GM19193 (cell line): ENCODE measurements around the gene ARMC7.

ENCODE experiments used
- POLR2A ChIP-seq: IDR thresholded peaks from 4 replicates; pipeline ENCODE4 v1.6.1; 2011; ENCODE audit not compliant: insufficient read depth, insufficient read length; ENCODE audit errors: extremely low read depth

Gene ARMC7

DNA sequence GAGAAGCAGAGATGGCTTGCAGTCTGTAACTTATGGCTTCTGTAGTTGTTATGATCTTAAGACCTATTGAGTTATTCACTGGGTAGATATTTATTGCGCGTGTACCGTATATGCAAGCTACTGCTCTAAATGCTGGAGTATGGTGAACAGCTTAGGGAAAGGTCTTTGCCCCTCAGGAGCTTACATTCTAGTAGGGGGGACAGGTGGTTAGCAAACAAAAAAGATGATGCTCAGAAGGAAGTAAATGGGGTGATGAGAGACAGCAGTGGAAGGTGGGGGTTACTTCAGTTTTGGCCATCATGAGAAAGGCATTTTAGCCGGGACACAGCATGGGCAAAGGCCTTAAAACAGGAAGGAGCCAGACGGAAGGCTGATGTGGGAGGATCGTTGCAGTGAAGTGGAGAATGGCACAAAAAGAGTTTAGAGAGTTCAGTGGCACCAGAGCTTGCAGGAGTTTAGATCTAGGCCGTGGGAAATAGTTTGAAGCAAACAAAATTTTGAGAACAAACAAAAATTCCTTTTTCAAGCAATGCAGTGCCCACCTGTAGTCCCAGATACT lies 2.1 kb downstream of the ARMC7 start:
- TF ChIP-seq POLR2A: no peak

DNA sequence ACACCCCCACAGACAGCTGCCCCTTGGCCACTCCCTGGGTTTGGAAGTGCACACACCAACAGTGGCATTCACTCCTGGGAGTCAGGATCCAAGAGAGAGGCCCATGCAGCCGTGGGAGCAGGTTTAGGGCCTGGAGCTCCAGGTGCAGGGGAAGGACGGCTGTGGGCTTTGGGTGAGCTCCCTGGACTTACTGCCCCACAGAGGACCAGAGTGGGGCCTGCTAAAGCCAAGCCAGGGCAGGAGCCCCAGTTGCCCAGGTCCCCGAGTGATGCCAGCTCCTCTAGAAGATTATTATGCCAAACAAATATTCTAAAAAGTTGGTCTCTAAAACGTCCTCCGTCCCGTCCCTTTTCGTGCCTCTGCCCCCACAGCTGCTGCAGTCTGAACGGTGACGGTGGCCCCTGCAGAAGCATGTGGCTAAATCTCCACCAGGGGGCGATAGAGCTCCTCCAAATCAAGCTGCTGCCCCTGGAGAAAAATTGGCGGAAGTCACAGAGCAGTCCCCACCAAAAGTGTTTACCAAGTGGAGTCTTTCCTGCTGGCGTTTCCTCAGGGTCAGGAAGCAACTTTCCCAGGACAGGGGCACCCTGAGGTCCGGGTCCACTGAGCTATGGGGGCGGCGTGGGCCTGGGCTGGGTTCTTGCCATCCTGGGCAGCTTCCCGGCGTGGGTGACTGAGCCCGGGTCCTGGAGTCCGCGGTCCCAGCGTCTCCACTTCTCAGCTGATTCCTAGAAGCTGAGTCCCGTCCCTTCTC lies 4.2 kb downstream of the ARMC7 start:
- TF ChIP-seq POLR2A: no peak

DNA sequence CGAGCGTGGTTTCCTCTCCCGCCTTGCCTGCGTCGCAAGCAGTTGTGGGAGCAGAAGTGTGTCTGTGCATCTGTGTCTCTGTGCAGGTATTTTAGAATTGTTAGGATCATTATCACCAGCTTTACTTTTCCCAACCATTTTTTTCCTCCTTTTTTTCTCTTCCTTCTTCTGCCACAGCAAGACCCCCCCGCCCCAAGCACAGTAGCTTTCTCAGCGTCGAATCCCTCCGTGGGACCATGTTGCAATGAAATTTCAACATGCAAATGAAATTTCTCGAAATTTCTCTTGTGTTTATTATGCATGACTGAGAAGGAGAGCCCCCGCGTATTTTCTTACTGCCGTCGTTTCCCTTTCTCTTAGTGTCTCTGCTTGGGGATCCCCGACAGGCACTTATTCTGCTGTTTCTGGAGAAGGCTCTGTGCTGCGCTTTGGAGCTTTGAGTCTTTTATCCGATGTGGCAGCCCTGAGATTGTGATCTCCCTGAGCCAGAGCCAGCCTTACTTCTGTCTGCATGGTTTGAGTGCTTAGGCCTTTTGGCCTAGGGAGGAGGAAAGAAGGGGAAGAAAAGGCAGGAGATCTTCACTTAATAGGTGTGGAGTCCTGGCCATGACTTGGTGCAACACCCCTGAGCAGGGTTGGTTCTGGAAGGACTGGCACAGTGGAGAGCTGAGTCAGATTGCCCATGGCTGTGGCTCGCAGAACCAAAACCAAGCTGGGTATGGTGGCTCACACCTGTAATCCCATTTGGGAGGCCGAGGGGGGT lies 5.0 kb downstream of the ARMC7 start:
- TF ChIP-seq POLR2A: no peak

DNA sequence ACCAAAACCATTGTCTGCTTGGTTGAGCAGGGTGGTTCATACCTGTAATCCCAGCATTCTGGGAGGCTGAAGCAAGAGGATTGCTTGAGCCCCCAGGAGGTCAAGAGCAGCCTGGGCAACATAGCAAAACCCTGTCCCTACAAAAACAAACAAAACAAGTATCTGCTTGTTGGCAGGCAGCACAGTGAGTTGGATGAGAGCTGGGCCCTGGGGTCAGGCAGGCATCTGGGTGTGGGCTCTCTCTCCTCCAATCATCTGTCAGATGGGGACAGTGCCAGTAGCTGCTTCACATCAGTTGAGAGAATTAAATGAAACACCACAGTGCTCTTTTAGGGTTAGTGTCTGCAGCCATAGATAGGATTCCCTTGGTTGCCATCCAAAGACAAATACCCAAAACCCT lies 5.8 kb downstream of the ARMC7 start:
- TF ChIP-seq POLR2A: no peak

- no peak for TF ChIP-seq POLR2A
These were observed 7.0 kb downstream of the ARMC7 start for GRCh38 chr17:75116737-75117136.

DNA sequence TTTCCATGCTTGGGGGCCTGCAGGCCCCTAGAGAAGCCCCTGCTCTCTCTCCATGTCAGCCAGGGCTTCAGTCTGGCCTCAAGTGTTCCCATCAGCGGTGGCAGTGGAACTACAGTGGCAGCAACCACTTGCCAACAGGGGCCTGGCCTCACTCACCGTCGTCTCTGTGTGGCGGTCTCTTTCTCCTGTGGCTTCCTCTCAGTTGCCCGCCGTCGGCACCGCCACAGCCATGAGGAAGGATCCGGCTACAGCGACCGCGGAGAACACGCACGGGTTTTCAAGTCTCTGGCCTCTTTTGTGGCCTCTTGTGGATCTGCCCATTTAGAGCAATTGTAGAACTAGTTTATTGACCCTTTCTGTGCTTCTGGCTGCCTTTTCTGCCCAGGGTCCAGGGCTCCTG lies 8.5 kb downstream of the ARMC7 start:
- TF ChIP-seq POLR2A: no peak

- TF ChIP-seq POLR2A: no peak
These were observed 14.5 kb downstream of the ARMC7 start for GRCh38 chr17:75124041-75124818.

- no peak for TF ChIP-seq POLR2A
These were observed 15.0 kb downstream of the ARMC7 start for GRCh38 chr17:75124819-75125162.

GRCh38 chr17:75125984-75126383 lies 16.2 kb downstream of the ARMC7 start:
- peak; percentile 14 for TF ChIP-seq POLR2A

GRCh38 chr17:75126954-75127353 lies 17.2 kb downstream of the ARMC7 start:
- no peak for TF ChIP-seq POLR2A

GRCh38 chr17:75128694-75129505 lies 19.1 kb downstream of the ARMC7 start:
- TF ChIP-seq POLR2A: no peak

GRCh38 chr17:75129576-75129975 lies 19.8 kb downstream of the ARMC7 start:
- TF ChIP-seq POLR2A: no peak

GRCh38 chr17:75130059-75130631 lies 20.4 kb downstream of the ARMC7 start:
- TF ChIP-seq POLR2A: no peak

- TF ChIP-seq POLR2A: no peak
These were observed 21.0 kb downstream of the ARMC7 start for GRCh38 chr17:75130632-75131277.
